Activated CD4-positive, alpha-beta T cell treated with anti-CD3 and anti-CD28 coated beads for 36 hours (primary cell): ENCODE measurements around the gene NDUFB7. TPM values are rescaled to one million over a fixed set of nuclear protein-coding genes. Genes with fewer than 3 reads are reported as not detected.
A peak's percentile ranks its signal among the peaks of the same experiment; 100 is the strongest.
"Not testable (repeated sequence)": the region's sequence is repeated elsewhere in the genome, so short reads cannot be mapped to it uniquely, and the experiment has no call there.

Experiments used
- ATAC-seq: fragments of 200-7000 bp; cut with Tn5 transposase; one replicate; pipeline ENCODE4 v1.10.0; 2021; ENCODE audit warnings: mild to moderate bottlenecking, moderate library complexity
- CTCF ChIA-PET: fragments of 350-600 bp; sonication (Branson Sonifier 250); formaldehyde crosslinking; loops from one replicate; lab custom pipeline; 2021; ENCODE audit warnings: antibody characterized with exemption; lab: Charles Lee
- POLR2A ChIA-PET: fragments of 350-600 bp; sonication (Branson Sonifier 250); formaldehyde crosslinking; loops from one replicate; lab custom pipeline; 2021; ENCODE audit warnings: antibody characterized with exemption, inconsistent platforms; lab: Charles Lee
- DNase-seq: peaks from one replicate; pipeline ENCODE4 v3.0.0-alpha.2; 2020
- H3K27ac Mint-ChIP-seq: one replicate; pipeline ENCODE4 v1.8.0; 2021; ENCODE audit warnings: mixed read lengths
- H3K27me3 Mint-ChIP-seq: one replicate; pipeline ENCODE4 v1.8.0; 2021; ENCODE audit warnings: mixed read lengths
- H3K36me3 Mint-ChIP-seq: one replicate; pipeline ENCODE4 v1.8.0; 2021; ENCODE audit warnings: low read depth, mixed read lengths
- H3K4me1 Mint-ChIP-seq: one replicate; pipeline ENCODE4 v1.8.0; 2021; ENCODE audit warnings: mixed read lengths
- H3K4me3 Mint-ChIP-seq: one replicate; pipeline ENCODE4 v1.8.0; 2021; ENCODE audit warnings: mild to moderate bottlenecking, moderate library complexity, mixed read lengths
- H3K9me3 Mint-ChIP-seq: one replicate; pipeline ENCODE4 v1.8.0; 2021; ENCODE audit warnings: low read depth, mixed read lengths
- intact Hi-C, 2 experiments: fragments of 100-400 bp; cut with DNase I in 1 of 2; cut with micrococcal nuclease in 1 of 2; formaldehyde crosslinking; loops; one replicate each; pipeline versions ENCODE4 v1.14.2 to v1.15.1; 2022 to 2024; cut with DNase I, micrococcal nuclease
- total RNA-seq, 2 experiments: library from RNA; stranded (reverse); gene quantifications; one replicate each; pipeline ENCODE4 v1.2.3, GENCODE V29; 2021

NDUFB7 gene
- total RNA-seq, 2 experiments from 2014 or later, result 112 to 121 TPM

GRCh38 chr19:14570864-14571527 is 870 bp downstream of the NDUFB7 start:
- POLR2A ChIA-PET, result no interaction called here
- Mint-ChIP-seq H3K9me3 (no peaks in the 10 kb centered on the region), H3K4me3 (peak overlapping the region; percentile 95), H3K4me1 (peaks cover 36% of the 10 kb centered on the region), H3K36me3 (peaks cover 8% of the 10 kb centered on the region), H3K27ac (peak overlapping the region; percentile 92), H3K27me3 (no peaks in the 10 kb centered on the region)
- DNase-seq, result no peak
- CTCF ChIA-PET, result interaction anchor here (0.5 to 8.5 kb wide), 7 partner anchors 15 to 1972 kb away, joined by 3 to 244 read pairs (median 4); partner anchors contain the start of genes TECR and ZNF333
- intact Hi-C loops, result loop anchor here (1.0 to 5.0 kb wide), 4 partner anchors 216 to 797 kb away; partner anchors contain the start of genes C19orf53 (in 1 of the 2) and OR7A17 (in 1 of the 2)
- no peak for ATAC-seq

- intact Hi-C loops, result no loop called here
- CTCF ChIA-PET, result interaction anchor here (1.1 kb wide), 1 partner anchor 10 kb away, joined by 5 read pairs; no protein-coding TSS in a partner anchor
Observed at GRCh38 chr19:14567079-14567478, 4.8 kb downstream of the NDUFB7 start.

GRCh38 chr19:14566712-14567077 is 5.2 kb downstream of the NDUFB7 start:
- DNase-seq (no peak), ATAC-seq (no peak)
- Mint-ChIP-seq H3K4me1 (peaks cover 33% of the 10 kb centered on the region), H3K4me3 (no peak overlapping the region), H3K27me3 (no peaks in the 10 kb centered on the region), H3K9me3 (no peaks in the 10 kb centered on the region), H3K27ac (no peak overlapping the region), H3K36me3 (peaks cover 10% of the 10 kb centered on the region)
- CTCF ChIA-PET, result interaction anchor here (0.7 to 1.1 kb wide), 2 partner anchors 10 to 142 kb away, joined by 3 to 5 read pairs; no protein-coding TSS in a partner anchor
- intact Hi-C loops, result no loop called here
- POLR2A ChIA-PET, result no interaction called here

More at GRCh38 chr19:14567079-14567478, 4.8 kb downstream of the NDUFB7 start:
- DNase-seq (no peak), ATAC-seq (no peak)
- H3K27me3 Mint-ChIP-seq, result no peaks in the 10 kb centered on the region
- peaks cover 34% of the 10 kb centered on the region for H3K4me1 Mint-ChIP-seq
- H3K9me3 Mint-ChIP-seq, result no peaks in the 10 kb centered on the region
- POLR2A ChIA-PET, result no interaction called here
- peaks cover 10% of the 10 kb centered on the region for H3K36me3 Mint-ChIP-seq
- H3K27ac Mint-ChIP-seq, result peak overlapping the region; percentile 7
- H3K4me3 Mint-ChIP-seq, result no peak overlapping the region

GRCh38 chr19:14565765-14566711 is 5.8 kb downstream of the NDUFB7 start:
- DNase-seq (no peak), ATAC-seq (no peak)
- Mint-ChIP-seq H3K4me1 (peaks cover 32% of the 10 kb centered on the region), H3K36me3 (peaks cover 8% of the 10 kb centered on the region), H3K27ac (no peak overlapping the region), H3K9me3 (no peaks in the 10 kb centered on the region), H3K4me3 (no peak overlapping the region), H3K27me3 (no peaks in the 10 kb centered on the region)
- ChIA-PET CTCF (interaction anchor here (0.7 kb wide), 1 partner anchor 143 kb away, joined by 3 read pairs; no protein-coding TSS in a partner anchor), POLR2A (no interaction called here)
- intact Hi-C loops, result no loop called here

- Mint-ChIP-seq H3K4me1 (peaks cover 29% of the 10 kb centered on the region), H3K9me3 (no peaks in the 10 kb centered on the region), H3K4me3 (no peak overlapping the region), H3K36me3 (peaks cover 8% of the 10 kb centered on the region), H3K27ac (no peak overlapping the region), H3K27me3 (no peaks in the 10 kb centered on the region)
- ChIA-PET CTCF (no interaction called here), POLR2A (no interaction called here)
- ATAC-seq, result no peak
- intact Hi-C loops, result no loop called here
- DNase-seq, result no peak
Observed at GRCh38 chr19:14565298-14565679, 6.6 kb downstream of the NDUFB7 start.

- CTCF ChIA-PET, result not testable (repeated sequence)
Observed at GRCh38 chr19:14564652-14565297, 7.1 kb downstream of the NDUFB7 start.

GRCh38 chr19:14563989-14564651 is 7.7 kb downstream of the NDUFB7 start:
- Mint-ChIP-seq H3K27ac (no peak overlapping the region), H3K4me1 (peaks cover 24% of the 10 kb centered on the region), H3K36me3 (peaks cover 8% of the 10 kb centered on the region), H3K27me3 (no peaks in the 10 kb centered on the region), H3K9me3 (no peaks in the 10 kb centered on the region), H3K4me3 (no peak overlapping the region)
- intact Hi-C loops, result loop anchor here in 1 of 2 experiments (1.0 kb wide), 2 partner anchors 35 to 46 kb away; partner anchors contain the start of genes DNAJB1 and TECR
- peak; percentile 88 for DNase-seq
- peak; percentile 89 for ATAC-seq
- POLR2A ChIA-PET, result no interaction called here
- CTCF ChIA-PET, result interaction anchor here (0.8 kb wide), 1 partner anchor 1371 kb away, joined by 3 read pairs; no protein-coding TSS in a partner anchor

More at GRCh38 chr19:14564652-14565297, 7.1 kb downstream of the NDUFB7 start:
- H3K36me3 Mint-ChIP-seq, H3K27me3 Mint-ChIP-seq, H3K9me3 Mint-ChIP-seq, DNase-seq, POLR2A ChIA-PET, H3K4me3 Mint-ChIP-seq, ATAC-seq, H3K27ac Mint-ChIP-seq: not testable (repeated sequence)
- peaks cover 29% of the 10 kb centered on the region for H3K4me1 Mint-ChIP-seq
- intact Hi-C loops, result loop anchor here in 1 of 2 experiments (1.0 kb wide), 2 partner anchors 35 to 46 kb away; partner anchors contain the start of genes DNAJB1 and TECR

- ATAC-seq, result no peak
- POLR2A ChIA-PET, result no interaction called here
Observed at GRCh38 chr19:14563590-14563926, 8.3 kb downstream of the NDUFB7 start.

GRCh38 chr19:14562660-14563589 is 8.9 kb downstream of the NDUFB7 start:
- H3K27me3 Mint-ChIP-seq, result no peaks in the 10 kb centered on the region
- no peaks in the 10 kb centered on the region for H3K9me3 Mint-ChIP-seq
- no peak for ATAC-seq
- ChIA-PET POLR2A (no interaction called here), CTCF (interaction anchor here (0.5 to 0.8 kb wide), 2 partner anchors 58 to 1372 kb away, joined by 3 to 4 read pairs; no protein-coding TSS in a partner anchor)
- peaks cover 21% of the 10 kb centered on the region for H3K4me1 Mint-ChIP-seq
- H3K4me3 Mint-ChIP-seq, result no peak overlapping the region
- no peak overlapping the region for H3K27ac Mint-ChIP-seq
- peaks cover 8% of the 10 kb centered on the region for H3K36me3 Mint-ChIP-seq
- no peak for DNase-seq
- intact Hi-C loops, result no loop called here

More at GRCh38 chr19:14563590-14563926, 8.3 kb downstream of the NDUFB7 start:
- no peaks in the 10 kb centered on the region for H3K9me3 Mint-ChIP-seq
- no peak overlapping the region for H3K27ac Mint-ChIP-seq
- CTCF ChIA-PET, result interaction anchor here (0.8 kb wide), 1 partner anchor 1372 kb away, joined by 3 read pairs; no protein-coding TSS in a partner anchor
- no peaks in the 10 kb centered on the region for H3K27me3 Mint-ChIP-seq
- peaks cover 24% of the 10 kb centered on the region for H3K4me1 Mint-ChIP-seq
- DNase-seq, result peak; percentile 35
- intact Hi-C loops, result no loop called here
- H3K36me3 Mint-ChIP-seq, result peaks cover 8% of the 10 kb centered on the region
- no peak overlapping the region for H3K4me3 Mint-ChIP-seq
